C1 segment of cervical spinal cord (tissue), 14 donors: ENCODE results near the gene LMBR1.
"Not testable (repeated sequence)": the region's sequence is repeated elsewhere in the genome, so short reads cannot be mapped to it uniquely, and the experiment has no call there.

Experiments
- DNase-seq, 14 donors: peaks; one replicate each; lab custom pipeline; 2025; lab: John Stamatoyannopoulos, UW

LMBR1 gene

DNA sequence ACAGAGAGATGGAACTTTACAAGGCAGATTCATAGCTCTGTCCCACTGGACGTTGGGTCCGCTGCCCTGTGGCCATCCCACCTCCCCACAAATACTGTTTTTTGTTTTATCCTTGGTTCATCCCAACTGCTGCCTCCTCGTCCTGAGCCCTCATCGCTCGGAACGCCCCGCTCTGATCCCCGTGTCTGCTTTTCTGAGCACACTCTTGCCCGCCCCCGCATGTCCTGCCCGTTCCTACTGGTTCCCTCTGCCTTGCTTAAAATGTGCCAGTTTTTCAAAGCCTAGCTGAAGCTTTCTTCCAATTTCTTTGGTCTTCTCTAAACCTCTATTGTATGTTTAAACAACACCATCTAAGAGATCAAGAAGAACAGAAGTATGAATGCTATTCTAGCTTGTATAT is 233.0 kb downstream of the LMBR1 start:
- DNase-seq: no peak

- no peak for DNase-seq
These were observed 233.8 kb downstream of the LMBR1 start for GRCh38 chr7:156659203-156659602.

DNA sequence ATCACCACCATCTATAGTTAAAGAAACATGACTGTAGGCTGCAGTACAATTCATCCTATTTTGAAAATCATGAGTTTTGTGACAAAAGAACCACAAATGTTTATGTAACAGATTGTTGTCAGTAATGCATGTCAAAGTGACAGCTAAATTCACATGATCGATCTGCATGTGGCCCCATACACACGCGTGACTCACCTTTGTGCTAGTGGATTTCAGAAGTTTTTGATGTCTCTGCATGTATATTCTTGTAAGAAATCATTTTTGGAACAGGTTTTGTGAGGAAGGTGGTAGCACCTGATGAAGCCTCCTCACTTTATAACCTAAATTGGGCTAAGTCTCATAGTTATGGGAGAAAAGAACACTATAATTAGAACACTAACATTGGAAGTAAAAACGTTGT is 235.3 kb downstream of the LMBR1 start:
- DNase-seq: no peak

- no peak for DNase-seq
These were observed 236.4 kb downstream of the LMBR1 start for GRCh38 chr7:156656598-156656997.

GRCh38 chr7:156655983-156656382 is 237.0 kb downstream of the LMBR1 start:
- no peak for DNase-seq

DNA sequence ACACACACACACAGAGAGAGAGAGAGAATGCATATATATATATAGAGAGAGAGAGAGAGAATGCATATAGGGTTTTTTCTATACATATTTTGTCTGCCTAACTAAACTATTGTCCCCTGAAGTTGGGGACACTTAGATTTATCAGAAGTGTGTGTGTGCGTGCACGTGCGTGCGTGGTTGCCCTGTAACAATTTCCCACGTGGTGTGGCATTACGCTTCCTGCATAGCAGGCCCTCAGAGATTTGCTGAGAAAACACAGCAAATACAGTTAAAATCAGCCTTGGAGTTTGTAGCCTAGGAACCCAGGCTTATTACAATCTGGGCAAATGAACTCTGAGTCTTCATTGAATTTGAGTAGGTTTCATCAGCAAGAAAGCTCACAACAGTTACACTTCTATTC is 237.7 kb downstream of the LMBR1 start:
- no peak for DNase-seq

DNA sequence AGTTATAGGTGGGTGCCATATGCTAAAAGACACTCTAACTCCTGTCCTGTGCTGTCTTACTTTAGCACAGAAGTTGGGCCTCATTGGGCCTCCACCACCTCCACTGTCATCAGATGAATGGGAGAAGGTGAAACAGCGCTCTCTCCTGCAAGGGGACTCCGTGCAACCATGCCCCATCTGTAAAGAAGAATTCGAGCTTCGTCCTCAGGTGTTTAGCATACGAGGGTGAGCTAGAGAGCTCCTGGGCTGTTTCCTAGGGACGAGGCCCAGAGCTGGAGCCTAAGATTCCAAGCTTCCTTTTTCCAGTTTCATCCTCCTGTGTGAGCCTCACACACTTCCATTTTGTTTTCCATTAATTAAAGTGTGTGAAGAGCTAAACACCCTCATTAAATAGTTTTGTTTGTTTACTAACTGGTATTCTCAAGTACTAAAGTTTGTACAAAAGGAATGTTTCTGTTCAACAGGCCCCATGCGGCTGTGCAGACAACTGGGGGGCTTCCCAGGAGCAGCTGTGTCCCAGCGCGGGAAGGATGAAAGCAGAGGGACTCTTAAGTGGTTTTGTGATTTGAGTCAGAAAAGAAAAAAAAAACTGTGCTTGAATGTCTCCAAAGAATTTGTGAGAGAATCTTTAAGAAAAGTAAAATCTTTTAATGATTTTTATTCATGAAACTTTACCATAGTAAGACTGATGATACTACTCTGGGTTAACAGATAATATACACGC is 238.3 kb downstream of the LMBR1 start:
- no peak for DNase-seq

DNA sequence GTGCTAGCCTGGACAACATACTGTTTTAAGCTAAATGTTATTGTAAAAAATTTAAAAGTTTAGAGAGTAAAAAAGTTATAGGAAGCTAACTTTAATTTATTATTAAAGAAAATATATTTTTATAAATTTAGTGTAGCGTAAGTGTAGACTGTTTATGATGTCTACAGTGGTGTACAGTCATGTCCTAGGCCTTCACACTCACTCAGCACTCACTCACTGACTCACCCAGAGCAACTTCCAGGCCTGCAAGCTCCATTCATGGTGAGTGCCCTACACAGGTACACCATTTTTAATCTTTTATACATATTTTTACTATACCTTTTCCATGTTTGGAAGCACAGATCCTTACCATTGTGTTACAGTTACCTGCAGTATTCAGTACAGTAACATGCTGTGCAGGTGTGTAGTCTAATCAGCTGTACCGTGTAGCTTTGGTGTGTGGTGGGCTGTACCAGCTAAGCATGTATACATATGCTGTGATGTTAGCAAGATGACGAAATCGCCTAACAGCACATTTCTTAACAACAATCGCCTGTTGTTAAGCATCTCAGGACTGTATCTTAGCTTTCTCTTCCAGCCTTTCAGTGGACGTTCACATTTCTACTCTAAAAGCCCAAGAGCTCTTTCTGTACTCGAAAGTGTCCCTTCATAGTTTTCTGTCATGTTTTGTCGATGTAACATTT is 240.0 kb downstream of the LMBR1 start:
- no peak for DNase-seq

GRCh38 chr7:156651474-156651873 is 241.5 kb downstream of the LMBR1 start:
- no peak for DNase-seq

DNA sequence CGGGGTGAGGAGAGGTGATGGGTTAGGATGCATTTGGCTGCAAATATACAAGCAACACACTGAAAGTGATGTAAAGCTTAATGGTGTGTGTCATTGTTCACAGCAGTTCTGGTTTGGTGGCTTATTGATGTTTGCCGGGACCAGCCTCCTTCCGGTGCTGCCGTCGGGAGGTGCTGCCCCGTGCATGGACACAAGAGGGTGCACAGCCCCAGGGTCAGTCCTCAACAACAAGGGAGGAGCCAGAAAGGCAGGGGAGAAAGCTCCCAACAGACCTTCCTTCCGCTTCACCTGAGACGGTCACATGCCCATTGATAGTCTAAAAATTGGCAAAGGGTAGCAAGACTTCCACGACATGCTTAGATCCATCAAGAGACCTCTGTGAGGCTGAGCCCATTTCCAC is 242.9 kb downstream of the LMBR1 start:
- no peak for DNase-seq

- not testable (repeated sequence) for DNase-seq
These were observed 245.7 kb downstream of the LMBR1 start for GRCh38 chr7:156647330-156647729.

DNA sequence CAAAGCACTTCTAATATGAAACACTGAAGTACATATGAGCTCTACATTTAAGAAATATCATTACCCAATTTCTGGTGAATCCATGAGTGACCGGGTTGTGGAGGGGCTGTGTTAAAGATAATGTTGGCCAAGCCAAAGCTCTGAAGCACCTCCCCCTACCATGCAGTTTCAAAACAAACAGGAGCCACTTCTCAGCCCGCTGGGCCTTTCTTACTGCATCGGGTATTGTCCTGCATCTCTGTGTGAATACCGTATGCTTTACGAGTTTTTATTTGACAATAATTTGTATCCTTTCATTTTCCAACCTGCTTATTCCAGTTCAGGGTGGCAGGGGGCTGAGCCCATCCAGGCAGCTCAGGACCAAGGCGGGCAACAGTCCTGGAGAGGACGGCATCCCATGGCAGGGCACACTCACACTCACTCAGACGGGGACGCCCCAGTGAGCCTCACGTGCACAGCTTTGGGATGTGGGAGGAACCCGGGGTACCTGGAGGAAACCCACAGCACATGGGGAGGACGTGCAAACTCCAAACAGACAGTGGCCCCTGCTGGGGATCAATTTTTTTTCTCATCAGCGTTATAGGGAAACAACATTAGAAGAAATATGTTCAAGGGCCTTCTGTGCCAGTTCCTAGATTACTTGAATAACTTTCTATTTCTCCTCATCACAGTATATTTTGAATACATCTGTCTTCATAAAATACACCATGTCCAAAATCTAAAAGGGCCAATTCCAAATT is 250.5 kb downstream of the LMBR1 start:
- DNase-seq: no peak

DNA sequence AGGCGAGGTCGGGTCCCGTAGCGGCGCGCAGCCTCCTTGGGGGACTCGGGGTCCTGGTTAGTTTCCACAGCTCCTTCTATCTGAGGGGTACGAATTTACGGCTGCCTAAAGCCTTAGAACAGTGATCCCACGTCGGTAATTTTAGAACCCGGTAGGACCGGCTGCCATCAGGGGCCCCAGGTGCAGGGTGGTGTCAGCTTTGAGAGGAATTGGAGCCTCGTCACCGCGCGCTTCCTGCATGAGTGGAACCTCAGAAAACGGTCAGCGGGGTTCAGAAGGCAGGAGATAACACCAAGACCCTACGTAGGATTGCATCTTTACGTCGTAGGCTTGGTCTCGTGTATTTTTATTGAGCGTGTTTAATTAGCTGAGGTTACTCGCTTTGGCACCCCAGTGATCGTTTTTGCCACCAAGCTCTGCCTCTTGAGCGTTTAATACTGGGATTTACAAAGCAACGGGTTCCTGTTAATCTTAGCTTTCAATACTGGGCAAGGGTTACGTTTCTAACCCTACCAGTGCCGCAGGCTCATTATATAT is 252.0 kb downstream of the LMBR1 start:
- DNase-seq: peak in 2 of 14 donors; percentile 54 to 59

DNA sequence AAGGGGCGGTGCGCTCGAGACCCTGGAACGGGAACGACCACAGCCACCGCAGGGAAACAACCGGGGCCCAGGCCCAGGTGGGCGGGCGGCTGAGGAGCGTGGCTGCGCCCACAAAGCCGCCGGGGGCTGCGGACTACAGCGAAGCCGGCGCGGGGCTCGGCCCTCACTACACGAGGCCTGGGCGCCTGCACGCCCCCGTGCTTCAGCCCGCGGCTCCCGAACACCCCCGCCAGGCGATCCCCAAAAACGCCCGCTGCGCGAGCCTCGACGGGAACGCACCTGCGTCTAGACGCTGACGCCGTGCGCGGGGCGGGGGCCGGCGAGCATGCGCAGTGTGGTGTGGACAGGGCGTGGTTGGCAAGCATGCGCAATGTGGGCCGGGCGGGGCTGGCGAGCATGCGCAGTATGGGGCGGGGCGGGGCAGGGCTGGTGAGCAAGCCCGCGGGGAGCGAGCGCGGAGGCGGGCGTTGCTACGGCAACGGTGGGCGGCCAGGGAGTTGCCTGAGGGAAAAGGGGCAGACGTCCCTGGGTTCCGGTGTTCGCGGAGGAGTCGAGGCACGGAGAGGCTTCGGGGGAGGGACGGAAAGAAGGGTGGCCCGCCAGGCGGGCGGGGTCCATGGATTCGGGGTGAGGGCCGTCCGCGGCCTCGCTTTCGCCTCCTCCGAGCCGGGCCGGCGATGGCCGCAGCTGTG is 252.6 kb downstream of the LMBR1 start, which contains the start of gene RNF32:
Gene RNF32, plus strand, starts transcription at position 518 of the 692 bp plus-strand sequence. CDS start 3,104 bp downstream, outside the sequence.
- peak; percentile 21 to 95 (median 83) for DNase-seq

DNA sequence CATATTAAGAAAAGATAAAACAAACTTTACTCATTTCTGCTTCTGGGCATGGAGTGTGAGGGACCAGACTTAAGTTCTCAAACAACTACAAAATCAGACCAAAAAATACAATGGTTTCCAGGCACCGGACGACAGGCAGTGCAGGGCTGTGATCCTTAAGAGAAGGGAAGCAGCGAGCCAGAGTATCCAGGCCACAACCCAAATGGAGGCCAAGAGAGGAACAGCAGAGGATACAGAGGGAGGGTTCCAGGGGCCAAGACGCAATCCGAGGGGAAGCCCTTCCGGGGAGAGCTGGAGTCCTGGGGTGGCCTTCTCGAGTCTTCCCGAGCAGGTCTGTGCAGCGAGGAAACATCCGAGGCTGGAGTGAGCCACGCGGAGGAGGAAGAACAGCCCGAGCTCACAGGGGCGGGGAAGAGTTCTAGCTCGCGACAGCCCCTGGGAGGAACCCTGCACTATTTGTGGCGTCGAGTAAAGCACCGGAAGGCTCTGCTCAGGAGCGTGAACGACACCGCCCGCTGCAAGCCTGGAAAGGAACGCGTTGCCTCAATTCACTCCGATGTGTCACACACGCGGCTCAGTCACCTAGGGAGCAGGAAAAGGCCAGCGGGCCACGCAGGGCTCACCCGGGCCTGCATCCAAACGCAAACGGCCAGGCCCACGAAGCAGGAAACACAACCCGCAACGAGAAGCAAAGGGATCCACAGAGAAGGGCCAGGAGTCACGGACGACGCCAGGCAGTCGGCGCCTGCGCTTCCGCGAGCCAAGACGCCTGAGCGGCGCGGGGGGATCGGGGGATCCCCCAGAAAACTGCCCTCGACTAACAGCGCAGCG is 253.3 kb downstream of the LMBR1 start:
- peak in 5 of 14 donors; percentile 22 to 69 (median 46) for DNase-seq

DNA sequence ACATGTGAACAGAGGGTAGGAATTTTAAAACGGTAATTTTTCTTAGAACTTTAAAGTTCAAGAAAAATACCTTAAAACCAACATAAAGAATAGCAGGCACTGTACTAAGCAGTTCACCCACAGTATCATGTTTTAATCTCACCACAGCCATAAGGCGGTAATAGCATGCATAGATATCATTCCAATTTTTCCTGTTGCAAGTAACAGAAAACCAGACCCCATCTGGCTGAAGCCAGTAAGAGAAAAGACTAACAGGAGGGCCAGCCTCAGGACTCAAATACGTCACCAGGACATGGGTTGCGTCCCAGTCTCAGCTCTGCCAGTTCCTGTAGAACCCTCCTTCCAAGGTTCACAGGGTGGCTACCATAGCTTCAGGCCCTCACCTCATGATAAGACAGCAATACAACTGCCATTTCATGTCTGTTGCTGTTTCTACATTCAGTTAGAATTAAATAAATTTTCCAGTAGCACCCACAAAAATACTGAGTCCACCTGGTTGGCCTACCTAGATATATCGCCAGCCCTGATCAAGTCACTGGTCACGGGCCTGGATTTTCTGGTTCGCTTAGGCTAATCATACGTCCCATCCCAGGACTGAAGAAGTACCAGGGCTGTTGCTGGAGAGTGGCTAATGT is 254.4 kb downstream of the LMBR1 start:
- DNase-seq: no peak

DNA sequence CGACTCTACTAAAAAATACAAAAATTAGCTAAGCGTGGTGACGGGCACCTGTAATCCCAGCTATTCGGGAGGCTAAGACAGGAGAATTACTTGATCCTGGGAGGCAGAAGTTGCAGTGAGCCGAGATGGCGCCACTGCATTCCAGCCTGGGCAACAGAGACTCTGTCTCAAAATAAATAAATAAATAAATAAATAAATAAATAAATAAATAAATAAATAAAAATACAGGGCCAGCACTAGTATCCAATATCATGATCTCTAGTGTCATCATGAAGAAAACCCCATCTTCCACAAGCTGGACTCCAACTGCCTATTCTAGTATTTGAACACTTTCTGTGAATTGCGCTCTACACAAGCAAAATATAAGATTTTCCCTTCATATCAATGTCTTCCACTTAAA is 255.9 kb downstream of the LMBR1 start:
- not testable (repeated sequence) for DNase-seq

GRCh38 chr7:156635529-156636385 is 257.2 kb downstream of the LMBR1 start:
- no peak for DNase-seq

DNA sequence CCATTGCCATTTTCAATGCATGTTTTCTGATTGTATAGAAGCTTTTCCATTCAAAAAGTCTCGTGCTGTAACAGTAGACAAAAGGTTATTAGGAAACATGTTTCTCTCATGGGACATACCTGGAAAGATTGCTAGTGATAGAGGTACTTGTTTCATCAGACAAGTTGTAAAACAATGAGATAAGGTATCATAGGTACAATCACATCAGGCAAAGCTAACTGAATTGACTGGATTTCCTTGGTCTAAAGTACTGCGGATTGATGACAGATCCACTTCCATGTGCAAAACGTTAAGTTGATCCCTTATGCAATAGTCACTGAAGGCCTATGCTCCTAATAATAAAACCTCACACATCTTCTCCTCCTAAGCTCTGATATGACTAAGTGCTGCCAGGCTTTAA is 258.9 kb downstream of the LMBR1 start:
- no peak for DNase-seq
